NCI-H2196 treated with DMSO at 0.1 percent for 48 hours (cell line): ENCODE results near the gene ATP4B.

Experiments
- DNase-seq: peaks from one replicate; lab custom pipeline; 2025; ENCODE audit not compliant: unreplicated experiment; lab: John Stamatoyannopoulos, UW

Gene ATP4B

GRCh38 chr13:113656831-113657671, 947 bp downstream of the ATP4B start:
- DNase-seq: no peak

DNA sequence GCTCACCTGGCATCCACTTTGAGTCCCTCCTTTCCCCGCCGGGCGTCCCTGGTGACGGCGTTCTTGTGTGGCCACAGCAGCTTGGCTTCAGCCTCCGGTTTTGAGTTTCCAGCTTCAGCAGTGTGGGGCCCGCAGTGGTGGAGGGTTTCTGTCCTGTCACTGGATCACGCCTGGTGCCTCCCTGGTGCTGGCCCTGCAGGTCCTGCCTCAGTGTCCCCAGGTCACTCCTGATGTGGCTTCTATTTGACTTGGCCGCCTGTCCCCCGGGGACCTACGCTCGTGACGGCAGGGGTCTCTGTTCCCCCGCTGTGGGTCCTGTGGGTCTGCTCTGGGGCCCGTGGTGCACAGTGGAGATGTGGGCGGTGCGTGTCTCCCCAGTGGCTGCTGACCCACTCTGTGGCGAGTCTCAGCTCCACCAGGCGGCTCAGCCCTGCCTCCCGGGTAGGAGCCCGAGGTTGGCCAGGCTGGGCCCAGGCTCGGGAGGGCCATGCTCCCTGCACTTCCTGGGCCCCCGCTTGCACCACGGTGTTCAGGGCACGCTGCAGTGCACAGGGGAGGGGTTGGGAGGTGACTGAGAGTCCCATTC, 1.9 kb downstream of the ATP4B start:
- no peak for DNase-seq

DNA sequence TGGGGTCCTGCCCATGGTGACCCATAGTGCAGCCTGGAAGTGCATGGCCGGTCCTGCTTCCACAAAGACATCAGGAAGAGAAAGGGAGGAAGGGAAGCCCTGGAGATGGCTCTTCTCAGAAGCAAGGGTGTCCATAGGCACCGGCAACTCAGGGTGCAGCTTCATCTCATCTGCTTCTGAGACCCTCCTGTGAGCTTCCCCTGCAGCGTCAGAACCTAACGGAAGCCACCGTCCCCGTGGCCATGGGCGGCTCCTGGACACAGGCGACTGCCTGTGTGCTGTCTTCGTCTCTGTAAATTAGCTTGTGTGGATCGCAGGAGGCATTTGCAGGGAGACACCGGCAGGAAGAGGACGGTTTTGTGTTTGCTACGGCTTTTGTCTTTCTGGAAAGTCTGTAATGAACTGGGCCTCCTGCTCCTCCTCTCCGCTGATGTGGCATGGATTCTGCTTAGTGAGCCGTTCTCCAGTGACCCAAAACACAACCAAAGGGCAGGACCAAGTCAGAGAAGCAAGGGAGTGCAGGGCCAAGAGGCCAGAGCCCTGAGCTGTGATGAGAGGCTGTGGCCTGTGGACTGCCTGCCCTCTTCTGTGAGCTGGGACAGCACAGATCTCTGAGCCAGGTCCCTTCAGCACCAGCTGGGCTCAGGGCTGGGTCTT, 2.5 kb downstream of the ATP4B start:
- DNase-seq: no peak

GRCh38 chr13:113654591-113655345, 3.2 kb downstream of the ATP4B start:
- no peak for DNase-seq

DNA sequence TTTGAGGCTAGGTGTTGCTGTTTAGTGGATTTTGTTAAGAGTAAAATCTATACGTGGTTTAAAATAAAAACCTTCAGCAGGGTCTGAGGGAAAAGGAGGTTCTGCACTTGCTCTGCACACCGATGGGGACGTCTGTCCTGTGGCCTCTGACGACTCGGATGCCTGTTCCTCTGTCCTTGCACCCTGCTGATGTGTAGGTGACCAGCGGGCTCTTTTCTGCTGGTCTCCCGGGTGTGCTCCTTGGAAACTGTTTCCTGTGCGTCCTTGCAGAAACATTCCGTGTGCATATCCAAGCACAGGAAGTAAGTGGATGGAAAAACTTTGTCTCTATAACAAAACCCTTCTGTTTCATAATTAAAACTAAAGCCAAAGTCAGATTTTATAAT, 3.8 kb downstream of the ATP4B start:
- DNase-seq: no peak

GRCh38 chr13:113653264-113654174, 4.5 kb downstream of the ATP4B start:
- no peak for DNase-seq

DNA sequence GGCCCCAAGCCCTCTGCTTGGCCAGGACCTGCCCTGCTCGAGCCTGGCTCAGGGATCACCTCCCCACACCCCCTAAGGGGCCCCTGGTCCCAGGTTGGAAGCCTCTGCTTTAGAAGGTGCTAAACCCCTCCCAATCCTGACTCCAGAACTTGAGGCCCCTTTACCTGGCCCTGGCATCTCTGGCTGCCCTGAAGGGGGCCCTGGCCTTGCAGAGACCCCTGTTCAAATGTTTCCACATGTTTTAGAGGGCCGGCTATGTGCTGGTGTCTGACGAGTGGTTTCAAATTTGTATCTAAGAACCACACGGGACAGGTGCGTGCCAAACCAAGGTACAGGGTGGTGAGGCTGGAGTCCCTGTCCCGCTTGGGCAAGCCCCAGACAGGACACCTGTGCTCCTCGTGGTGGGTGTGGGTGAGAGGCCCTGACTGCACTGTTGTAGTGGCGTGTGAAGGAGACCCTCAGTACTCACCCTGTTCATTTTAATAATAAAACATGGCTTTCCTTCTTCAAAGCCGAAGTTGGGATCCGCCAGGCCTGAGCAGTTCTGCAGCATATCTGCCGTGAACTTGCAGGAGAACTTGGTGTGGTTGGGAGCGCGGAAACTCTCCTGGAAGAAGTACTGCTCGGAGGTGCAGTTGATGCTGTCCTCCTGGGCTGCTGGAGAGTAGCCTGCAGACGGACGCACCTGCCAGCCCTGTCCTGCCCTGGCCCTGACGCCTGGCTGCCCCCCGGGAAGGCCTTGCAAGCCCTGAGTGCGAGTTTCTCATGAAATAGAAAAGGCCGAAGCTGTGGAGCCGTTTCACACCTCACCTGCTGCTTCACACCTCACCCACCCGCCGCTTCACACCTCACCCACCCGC, 5.4 kb downstream of the ATP4B start:
- no peak for DNase-seq

- no peak for DNase-seq
Observed at GRCh38 chr13:113651511-113652403, 6.2 kb downstream of the ATP4B start.

- no peak for DNase-seq
Observed at GRCh38 chr13:113650731-113651148, 7.3 kb downstream of the ATP4B start.

DNA sequence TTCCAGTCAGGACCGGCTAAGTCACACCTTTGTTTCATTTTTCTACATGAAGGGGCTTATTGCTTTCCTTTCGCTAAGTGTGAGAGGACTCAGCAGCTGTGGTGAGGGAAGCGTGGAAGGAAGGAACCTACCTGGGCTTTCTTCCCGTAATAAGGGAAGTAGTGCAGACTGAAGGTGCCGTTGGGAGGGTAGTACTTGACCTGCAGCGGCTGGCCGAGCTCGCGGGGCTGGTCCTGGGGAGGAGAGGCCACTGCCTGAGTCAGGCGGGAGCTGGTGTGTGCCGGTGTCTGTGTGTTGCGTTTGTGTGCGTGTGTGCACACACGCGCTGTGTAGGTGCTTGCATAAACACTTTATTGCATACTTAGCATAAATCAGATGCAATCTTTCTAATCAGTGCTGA, 7.7 kb downstream of the ATP4B start:
- no peak for DNase-seq

GRCh38 chr13:113649212-113649611, 8.8 kb downstream of the ATP4B start:
- no peak for DNase-seq

- no peak for DNase-seq
Observed at GRCh38 chr13:113648216-113648610, 9.8 kb downstream of the ATP4B start.

- peak; percentile 58 for DNase-seq
Observed at GRCh38 chr13:113647351-113648215, 10.4 kb downstream of the ATP4B start.

- no peak for DNase-seq
Observed at GRCh38 chr13:113646921-113647340, 11.1 kb downstream of the ATP4B start.

DNA sequence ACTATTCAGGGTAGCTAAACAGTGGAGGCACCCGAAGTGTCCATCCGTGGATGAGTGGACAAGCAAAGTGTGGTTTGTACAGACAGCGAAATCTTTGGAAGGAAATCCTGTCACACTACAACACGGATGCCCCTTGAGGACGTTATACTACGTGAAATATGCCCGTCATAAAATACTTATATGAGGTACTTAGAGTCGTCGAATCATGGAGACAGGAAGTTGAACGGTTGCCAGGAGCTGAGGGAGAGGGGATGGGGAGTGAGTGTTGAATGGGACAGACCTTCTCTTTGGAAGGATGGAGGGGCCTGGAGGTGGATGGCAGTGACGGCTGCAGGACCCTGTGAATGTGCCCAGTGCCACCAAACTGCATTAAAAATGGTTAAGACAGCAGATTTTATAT, 11.6 kb downstream of the ATP4B start:
- no peak for DNase-seq

DNA sequence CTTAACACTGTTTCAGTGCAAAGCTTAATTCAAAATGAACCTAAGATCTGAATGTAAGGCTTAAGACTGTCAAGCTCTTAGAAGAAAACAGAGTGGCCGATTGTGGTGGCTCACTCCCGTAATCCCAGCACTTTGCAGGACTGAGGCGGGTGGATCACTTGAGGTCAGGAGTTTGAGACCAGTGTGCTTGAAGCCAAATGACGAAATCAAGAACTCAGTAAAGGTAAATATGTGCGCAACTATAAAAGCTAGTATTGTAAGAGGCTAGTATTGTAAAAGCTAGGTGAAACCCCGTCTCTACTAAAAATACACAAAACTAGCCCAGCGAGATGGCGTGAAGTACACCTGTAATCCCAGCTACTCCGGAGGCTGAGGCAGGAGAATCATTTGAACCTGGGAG, 12.7 kb downstream of the ATP4B start:
- DNase-seq: no peak

- DNase-seq: no peak
Observed at GRCh38 chr13:113644800-113645199, 13.2 kb downstream of the ATP4B start.

DNA sequence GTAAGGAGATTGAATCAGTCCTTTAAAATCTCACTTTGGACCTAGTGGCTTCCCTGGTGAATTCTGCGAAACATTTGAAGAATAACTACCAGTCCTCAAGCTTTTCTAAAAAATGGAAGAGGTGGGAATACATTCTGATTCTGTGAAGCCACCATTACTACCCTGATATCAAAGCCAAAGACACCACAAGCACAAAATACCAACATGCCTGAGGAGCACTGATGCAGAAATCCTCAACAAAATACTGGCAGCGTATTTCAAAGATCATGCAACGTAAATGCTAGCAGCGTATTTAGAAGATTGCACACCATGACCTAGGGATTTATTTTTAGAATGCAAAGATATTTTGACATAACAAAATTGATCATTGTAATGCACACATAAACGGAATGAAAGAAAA, 14.4 kb downstream of the ATP4B start:
- DNase-seq: no peak
